SK-N-SH (cell line): ENCODE results near the gene DGKH. TPM values are rescaled to one million over a fixed set of nuclear protein-coding genes. Genes with fewer than 3 reads are reported as not detected.

Experiments used
- CTCF ChIA-PET: fragments of 300-600, 350-600 bp; formaldehyde crosslinking; extraction: SDS; loops from one replicate; lab custom pipeline; 2021; lab: Yijun Ruan, JAX
- POLR2A ChIA-PET: fragments of 350-600 bp; sonication (Branson Sonifier 250); formaldehyde crosslinking; extraction: SDS; loops from one replicate; lab custom pipeline; 2020; ENCODE audit warnings: antibody characterized with exemption, inconsistent platforms; lab: Yijun Ruan, JAX
- DNase-seq: peaks from one replicate; pipeline ENCODE4 v3.0.0; 2012
- H2AFZ ChIP-seq: fragments of 200-600 bp; sonication (generic); 2 replicates; pipeline ENCODE4 v1.8.1; 2016; ENCODE audit warnings: antibody characterized with exemption, mild to moderate bottlenecking, low read depth
- H3F3A ChIP-seq: fragments of 200-600 bp; sonication (generic); replicated peaks from 2 replicates; pipeline ENCODE3; 2016; ENCODE audit warnings: antibody characterized with exemption, mild to moderate bottlenecking; ENCODE audit not compliant: insufficient read depth
- H3K27ac ChIP-seq, 2 experiments: fragments of 200-500 bp in 1 of 2; fragments of 200-600 bp in 1 of 2; sonication (Bioruptor generic) in 1 of 2; sonication (generic), shearing (Covaris generic) in 1 of 2; 2 replicates each; pipeline versions ENCODE4 v1.5.1 to v1.6.1; 2014 to 2016; ENCODE audit warnings: low read depth in 2 of 2, inconsistent platforms in 1 of 2, low read length in 1 of 2, mild to moderate bottlenecking in 1 of 2, mixed read lengths in 1 of 2
- H3K27me3 ChIP-seq: fragments of 200-600 bp; sonication (generic), shearing (Covaris generic); 2 replicates; pipeline ENCODE4 v1.6.1; 2016; ENCODE audit warnings: mixed run types; ENCODE audit not compliant: insufficient read depth
- H3K36me3 ChIP-seq, 2 experiments: fragments of 200-500 bp in 1 of 2; fragments of 200-600 bp in 1 of 2; sonication (Bioruptor generic) in 1 of 2; sonication (generic) in 1 of 2; replicated peaks in 1 of 2; 2 replicates each; pipeline versions ENCODE3 to v1.5.1; 2014 to 2016; ENCODE audit warnings: low read length in 1 of 2, mild to moderate bottlenecking in 1 of 2; ENCODE audit not compliant: insufficient read depth in 2 of 2, control insufficient read depth in 1 of 2
- H3K4me1 ChIP-seq, 2 experiments: fragments of 200-500 bp in 1 of 2; fragments of 200-600 bp in 1 of 2; sonication (Bioruptor generic) in 1 of 2; sonication (generic), shearing (Covaris generic) in 1 of 2; 2 replicates each; pipeline versions ENCODE4 v1.5.1 to v1.6.1; 2014 to 2016; ENCODE audit warnings: low read depth in 1 of 2, low read length in 1 of 2, mixed run types in 1 of 2; ENCODE audit not compliant: insufficient read depth in 2 of 2, control insufficient read depth in 1 of 2
- H3K4me2 ChIP-seq: fragments of 200-600 bp; sonication (generic), shearing (Covaris generic); 2 replicates; pipeline ENCODE4 v1.6.1; 2017; ENCODE audit warnings: mixed run types
- H3K4me3 ChIP-seq, 2 experiments: fragments of 200-500 bp in 1 of 2; fragments of 200-600 bp in 1 of 2; sonication (Bioruptor generic) in 1 of 2; sonication (generic), shearing (Covaris generic) in 1 of 2; 2 replicates each; pipeline versions ENCODE4 v1.5.1 to v1.8.1; 2014 to 2016; ENCODE audit warnings: low read depth in 2 of 2, inconsistent platforms in 1 of 2, low read length in 1 of 2, mild to moderate bottlenecking in 1 of 2, mixed read lengths in 1 of 2, moderate library complexity in 1 of 2
- H3K79me2 ChIP-seq: fragments of 200-600 bp; sonication (generic); 2 replicates; pipeline ENCODE4 v1.8.1; 2017; ENCODE audit warnings: mild to moderate bottlenecking; ENCODE audit not compliant: insufficient read depth
- H3K9ac ChIP-seq: fragments of 200-600 bp; sonication (generic); 2 replicates; pipeline ENCODE4 v1.6.1; 2017; ENCODE audit warnings: mixed run types
- H3K9me2 ChIP-seq: fragments of 200-600 bp; sonication (generic); 2 replicates; pipeline ENCODE4 v1.6.1; 2017; ENCODE audit warnings: mixed run types
- H3K9me3 ChIP-seq: fragments of 200-600 bp; sonication (generic); 2 replicates; pipeline ENCODE4 v1.6.1; 2017; ENCODE audit warnings: mixed run types, mild to moderate bottlenecking, moderate library complexity
- H4K20me1 ChIP-seq: fragments of 200-600 bp; sonication (generic); 2 replicates; pipeline ENCODE4 v1.6.1; 2017; ENCODE audit warnings: mild to moderate bottlenecking, mixed run types; ENCODE audit not compliant: insufficient read depth
- CHD2 ChIP-seq: fragments of 150-350 bp; IDR thresholded peaks from 2 replicates; pipeline ENCODE4 v1.6.1; 2018; ENCODE audit warnings: low read length; ENCODE audit not compliant: partially characterized antibody
- CTCF ChIP-seq: fragments of 200-600 bp; sonication (generic); IDR thresholded peaks from 2 replicates; pipeline ENCODE4 v1.6.1; 2017; ENCODE audit warnings: antibody characterized with exemption, mild to moderate bottlenecking, moderate library complexity
- EP300 ChIP-seq, 2 experiments: IDR thresholded peaks; 2 replicates each; pipeline versions ENCODE4 v1.4.0 to v1.6.1; 2012; ENCODE audit warnings: borderline replicate concordance in 1 of 2, low read depth in 1 of 2, low read length in 1 of 2
- EZH2phosphoT487 ChIP-seq: fragments of 200-600 bp; sonication (generic); IDR thresholded peaks from 2 replicates; pipeline ENCODE4 v1.6.1; 2017; ENCODE audit warnings: low read depth, mixed run types, mild to moderate bottlenecking, antibody characterized with exemption, moderate library complexity, borderline replicate concordance
- FOXJ3 ChIP-seq: sonication (generic); formaldehyde crosslinking; IDR thresholded peaks from 2 replicates; pipeline ENCODE4 v1.5.1; 2020; ENCODE audit warnings: mild to moderate bottlenecking, missing genetic modification reagents
- GABPA ChIP-seq: IDR thresholded peaks from 2 replicates; pipeline ENCODE4 v1.4.0; 2012; ENCODE audit warnings: low read depth, mild to moderate bottlenecking
- GATA2 ChIP-seq: sonication (generic); formaldehyde crosslinking; IDR thresholded peaks from 2 replicates; pipeline ENCODE4 v1.5.0; 2020; ENCODE audit warnings: mild to moderate bottlenecking, missing genetic modification reagents
- JUND ChIP-seq: IDR thresholded peaks from 2 replicates; pipeline ENCODE4 v1.4.0; 2012
- MAX ChIP-seq: IDR thresholded peaks from 2 replicates; pipeline ENCODE4 v1.4.0; 2012; ENCODE audit warnings: low read depth
- MEF2A ChIP-seq: IDR thresholded peaks from 2 replicates; pipeline ENCODE4 v1.4.0; 2012; ENCODE audit warnings: low read depth, borderline replicate concordance
- NRF1 ChIP-seq: IDR thresholded peaks from 2 replicates; pipeline ENCODE4 v1.6.1; 2012; ENCODE audit warnings: low read depth, mild to moderate bottlenecking, low read length
- PBX3 ChIP-seq: IDR thresholded peaks from 2 replicates; pipeline ENCODE4; 2012
- RAD21 ChIP-seq: IDR thresholded peaks from 2 replicates; pipeline ENCODE4 v1.6.1; 2012; ENCODE audit warnings: mild to moderate bottlenecking, low read length
- REST ChIP-seq: IDR thresholded peaks from 2 replicates; pipeline ENCODE4 v1.6.1; 2012; ENCODE audit warnings: mild to moderate bottlenecking, low read depth, low read length, moderate library complexity
- RFX5 ChIP-seq: IDR thresholded peaks from 2 replicates; pipeline ENCODE4 v1.6.1; 2012; ENCODE audit warnings: mild to moderate bottlenecking, improper control_type of control experiment, low read length
- RXRA ChIP-seq: IDR thresholded peaks from 2 replicates; pipeline ENCODE4 v1.4.0; 2012; ENCODE audit warnings: low read depth, mild to moderate bottlenecking, borderline replicate concordance
- SIN3A ChIP-seq: IDR thresholded peaks from 2 replicates; pipeline ENCODE4 v1.6.1; 2012; ENCODE audit warnings: low read depth, mild to moderate bottlenecking, low read length, moderate library complexity, borderline replicate concordance
- SMC3 ChIP-seq: IDR thresholded peaks from 2 replicates; pipeline ENCODE4 v1.6.1; 2012; ENCODE audit warnings: low read depth, low read length, improper control_type of control experiment
- TCF12 ChIP-seq: IDR thresholded peaks from 2 replicates; pipeline ENCODE4 v1.4.0; 2012
- ZBTB33 ChIP-seq: IDR thresholded peaks from 2 replicates; pipeline ENCODE4 v1.4.0; 2012; ENCODE audit warnings: low read depth, borderline replicate concordance
- WGBS: methylation state at CpG from one replicate; pipeline ENCODE4 v1.1.6; 2017; ENCODE audit warnings: low lambda C conversion rate; 5-methylcytosine and 5-hydroxymethylcytosine counted together
- polyA plus RNA-seq, 3 experiments: library from polyadenylated mRNA; depleted of rRNA; stranded (reverse); fragments of >200 nt; gene quantifications; 2 replicates each; pipeline ENCODE4 v1.2.3, GENCODE V29; 2012

Gene DGKH
- polyA plus RNA-seq, 1 of the 3 experiments (the other 2 are of a cell fraction) = 2.5 TPM

GRCh38 chr13:42283574-42283973 is 235.1 kb downstream of the DGKH start:
- ChIA-PET POLR2A (no interaction called here), CTCF (interaction anchor here (1.5 kb wide), 1 partner anchor 8 kb away, joined by 6 read pairs; no protein-coding TSS in a partner anchor)
- no peaks in the 10 kb centered on the region for H3K9me3 ChIP-seq
- no peaks in the 10 kb centered on the region for H3K9me2 ChIP-seq
- no peak overlapping the region for H2AFZ ChIP-seq
- no peak overlapping the region for H3K4me2 ChIP-seq
- H3K79me2 ChIP-seq = peaks cover 57% of the 10 kb centered on the region
- H3K27me3 ChIP-seq = no peaks in the 10 kb centered on the region
- H3K9ac ChIP-seq = no peak overlapping the region
- WGBS = 98% methylated on average over 3 of the region's 3 CpGs
- no peak overlapping the region for H3K27ac ChIP-seq
- no peak for DNase-seq
- no peaks in the 10 kb centered on the region; the same call in none of the 2 replicates for H4K20me1 ChIP-seq
- H3K4me1 ChIP-seq = no peaks in the 10 kb centered on the region; a peak in 3 of 4 replicates
- no peak overlapping the region for H3K4me3 ChIP-seq
- H3F3A ChIP-seq = no peaks in the 10 kb centered on the region
- TF ChIP-seq TCF12 (no peak), MEF2A (no peak), RAD21 (no peak), RFX5 (no peak), SIN3A (no peak), NRF1 (no peak), EP300 (IDR thresholded peaks at IDR 0.05; ENCODE audit: borderline replicate concordance in 1 of 2, low read depth in 1 of 2, low read length in 1 of 2) (no peak), SMC3 (no peak), ZBTB33 (no peak), JUND (no peak), CHD2 (no peak), PBX3 (no peak), FOXJ3 (no peak), CTCF (no peak), RXRA (no peak), GATA2 (CRISPR knock-in tag) (no peak), MAX (no peak), REST (no peak), EZH2phosphoT487 (no peak), GABPA (no peak)
- H3K36me3 ChIP-seq = peaks cover 26 to 28% of the 10 kb centered on the region in 2 experiments
